Ramos (cell line): Measurements from ENCODE around the gene CDCP2.

Experiments used
- in situ Hi-C: fragments of 300-500 bp; cut with MboI; formaldehyde crosslinking; loops from one replicate; pipeline ENCODE4 v1.14.3; 2022; ENCODE audit warnings: low sequenced_read_pairs; ENCODE audit not compliant: unreplicated experiment

Gene CDCP2

DNA sequence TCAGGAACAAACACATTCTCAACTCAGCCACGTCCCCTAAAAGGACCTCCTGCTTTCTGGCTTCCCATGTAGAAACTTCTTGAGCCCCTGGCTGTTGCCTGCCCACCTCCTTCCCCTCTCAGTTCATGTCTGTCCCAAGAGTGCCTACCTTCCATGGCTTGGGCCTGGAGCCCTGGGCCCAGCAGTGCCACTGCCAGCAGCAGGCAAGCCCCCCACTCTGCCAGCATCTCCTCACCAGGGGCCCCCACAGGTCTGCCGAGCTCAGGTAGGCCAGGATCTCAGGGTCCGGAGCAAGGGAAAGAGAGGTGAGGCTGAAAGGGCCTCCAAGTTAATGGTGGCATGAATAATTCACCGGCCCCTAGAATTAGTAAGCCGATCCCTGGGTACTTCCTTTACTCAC is at the start of gene CDCP2:
CDCP2 (minus strand) TSS at position 305 of the 400 bp plus-strand sequence; CDS start at position 227, 78 bp downstream.
- in situ Hi-C loops = no loop called here

DNA sequence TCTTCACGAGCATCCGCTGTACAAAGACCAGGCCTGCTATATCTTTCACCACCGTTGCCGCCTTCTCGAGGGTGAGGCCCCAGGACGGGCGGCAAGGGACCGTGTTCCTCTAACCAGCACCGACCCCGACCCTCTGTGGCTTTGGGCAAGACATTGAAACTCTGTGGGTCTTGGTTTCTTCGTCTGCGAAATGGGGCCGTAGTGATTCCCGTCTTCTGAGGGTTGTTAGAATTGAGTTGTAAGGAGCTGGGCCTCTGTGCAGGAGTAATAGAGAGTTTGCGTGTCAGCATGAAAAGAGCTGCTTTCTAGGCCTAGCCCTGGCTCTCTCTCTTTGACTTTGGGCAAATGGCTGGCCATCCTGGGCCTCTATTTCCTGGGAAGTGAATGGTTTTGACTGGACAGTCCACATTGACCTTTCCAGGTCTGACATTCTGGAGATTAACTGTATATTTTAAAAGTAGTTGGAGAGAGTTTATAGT is 47.8 kb upstream of the CDCP2 start:
- in situ Hi-C loops = no loop called here

DNA sequence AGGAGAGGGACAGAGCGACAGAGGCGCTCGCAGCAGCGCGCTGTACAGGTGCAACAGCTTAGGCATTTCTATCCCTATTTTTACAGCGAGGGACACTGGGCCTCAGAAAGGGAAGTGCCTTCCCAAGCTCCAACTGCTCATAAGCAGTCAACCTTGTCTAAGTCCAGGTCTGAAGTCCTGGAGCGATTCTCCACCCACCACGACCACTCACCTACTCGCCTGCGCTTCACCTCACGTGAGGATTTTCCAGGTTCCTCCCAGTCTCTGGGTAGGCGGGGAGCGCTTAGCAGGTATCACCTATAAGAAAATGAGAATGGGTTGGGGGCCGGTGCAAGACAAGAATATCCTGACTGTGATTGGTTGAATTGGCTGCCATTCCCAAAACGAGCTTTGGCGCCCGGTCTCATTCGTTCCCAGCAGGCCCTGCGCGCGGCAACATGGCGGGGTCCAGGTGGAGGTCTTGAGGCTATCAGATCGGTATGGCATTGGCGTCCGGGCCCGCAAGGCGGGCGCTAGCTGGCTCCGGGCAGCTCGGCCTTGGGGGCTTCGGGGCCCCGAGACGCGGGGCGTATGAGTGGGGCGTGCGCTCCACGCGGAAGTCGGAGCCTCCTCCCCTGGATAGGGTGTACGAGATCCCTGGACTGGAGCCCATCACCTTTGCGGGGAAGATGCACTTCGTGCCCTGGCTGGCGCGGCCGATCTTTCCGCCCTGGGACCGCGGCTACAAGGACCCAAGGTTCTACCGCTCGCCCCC is 47.1 kb upstream of the CDCP2 start, which contains the start of the genes CYB5RL and MRPL37:
CYB5RL (minus strand) TSS at position 266 of the 754 bp plus-strand sequence. CDS start 4,414 bp downstream, outside the sequence.
MRPL37 (plus strand) TSS at position 403 of the 754 bp plus-strand sequence; CDS start at position 480, 77 bp downstream.
- in situ Hi-C loops = no loop called here

DNA sequence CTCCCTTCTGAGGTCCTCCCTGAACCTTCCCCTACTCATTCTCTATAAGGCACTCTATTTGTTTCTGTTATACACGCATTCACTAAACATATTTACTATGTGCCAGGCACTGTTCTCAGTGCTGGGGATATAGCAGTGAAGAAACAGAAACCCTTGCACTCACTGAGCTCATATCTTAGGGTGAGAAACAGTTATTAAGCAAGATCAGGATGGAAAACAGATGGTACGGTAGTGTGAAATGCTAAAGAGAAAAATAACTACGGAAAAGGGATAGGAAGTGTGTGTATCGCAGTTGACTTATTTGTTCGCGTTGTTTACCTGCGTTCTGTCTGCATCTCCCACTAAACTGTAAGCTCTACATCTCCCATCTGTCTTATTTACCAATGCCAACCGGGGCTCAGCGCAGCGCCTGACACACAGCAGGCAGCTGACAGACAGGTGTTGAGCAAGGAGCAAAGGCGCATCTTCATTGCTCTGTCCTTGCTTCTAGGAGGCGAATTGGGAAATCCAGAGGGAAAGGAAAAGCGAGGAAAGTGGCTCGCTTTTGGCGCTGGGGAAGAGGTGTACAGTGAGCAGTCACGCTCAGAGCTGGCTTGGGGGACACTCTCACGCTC is 46.5 kb upstream of the CDCP2 start:
- in situ Hi-C loops = no loop called here

DNA sequence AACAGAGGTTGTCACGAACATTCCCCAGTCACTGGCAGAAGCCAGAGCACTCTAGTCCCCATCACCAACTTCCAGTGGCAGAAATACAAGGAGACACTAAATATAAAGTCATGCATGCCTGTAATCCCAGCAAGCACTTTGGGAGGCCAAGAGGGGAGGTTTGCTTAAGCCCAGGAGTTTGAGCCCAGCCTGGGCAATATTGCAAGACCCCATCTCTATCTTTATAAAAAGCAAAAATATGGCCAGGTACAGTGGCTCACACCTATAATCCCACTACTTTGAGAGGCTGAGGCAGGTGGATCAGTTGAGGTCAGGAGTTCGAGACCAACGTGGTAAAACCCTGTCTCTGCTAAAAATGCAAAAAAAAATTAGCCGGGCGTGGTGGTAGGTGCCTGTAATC is 40.7 kb upstream of the CDCP2 start:
- in situ Hi-C loops = no loop called here

DNA sequence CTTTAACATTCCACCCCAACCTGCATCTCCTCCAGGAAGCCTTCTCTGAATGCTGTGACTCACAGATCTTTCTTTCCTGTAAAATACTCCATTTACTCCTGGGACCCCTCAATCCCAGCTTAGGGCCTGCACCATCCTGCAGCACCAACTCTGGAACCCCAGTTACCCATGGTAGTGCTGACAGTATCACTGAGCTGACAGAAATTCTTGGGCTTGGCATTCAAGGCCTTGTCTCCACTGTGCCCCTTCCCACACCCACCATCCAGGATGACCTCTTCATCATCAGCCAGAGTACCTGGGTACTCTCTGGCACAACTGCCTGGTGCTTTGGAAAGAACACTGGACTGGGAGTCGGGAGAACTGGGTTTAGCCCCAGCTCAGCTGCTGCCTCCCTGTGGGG is 38.7 kb upstream of the CDCP2 start:
- in situ Hi-C loops = no loop called here

DNA sequence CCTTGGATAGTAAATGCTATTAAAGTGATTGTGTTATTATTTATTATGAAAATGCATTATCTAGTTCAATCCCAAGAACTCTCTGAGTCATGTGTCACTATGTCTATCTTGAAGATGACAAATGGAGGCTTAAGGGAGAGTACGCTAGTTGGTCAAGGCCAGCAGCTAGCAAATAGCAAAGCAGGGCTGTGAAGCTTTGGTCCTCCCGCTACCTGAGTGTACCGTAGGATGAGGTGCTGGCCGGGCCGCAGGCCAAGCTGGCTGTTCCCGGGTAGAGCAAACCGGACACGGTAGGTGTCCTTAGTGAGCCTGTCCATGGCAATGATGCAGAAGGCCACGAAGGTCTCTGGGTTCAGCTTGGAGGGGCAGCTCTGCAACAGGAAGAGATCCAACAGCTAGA is 37.7 kb upstream of the CDCP2 start:
- in situ Hi-C loops = no loop called here

DNA sequence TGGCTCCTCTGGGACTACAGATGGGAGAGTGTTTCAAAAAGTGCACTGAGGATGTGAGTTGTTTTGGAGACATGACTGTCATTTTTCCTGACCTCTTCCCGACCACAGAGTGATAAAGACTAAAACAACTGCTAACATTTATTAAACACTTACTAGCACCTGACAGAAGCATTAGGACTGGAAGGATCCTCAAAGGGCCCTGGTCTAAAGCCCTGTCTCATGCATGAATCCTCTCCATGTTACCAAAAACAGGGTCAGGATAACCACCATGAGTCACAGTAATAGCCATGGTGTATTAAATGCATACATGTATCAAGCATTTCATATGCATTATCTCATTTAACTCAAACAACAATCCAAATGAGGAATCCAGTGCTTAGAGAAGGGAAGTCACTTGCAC is 35.5 kb upstream of the CDCP2 start:
- in situ Hi-C loops = no loop called here

DNA sequence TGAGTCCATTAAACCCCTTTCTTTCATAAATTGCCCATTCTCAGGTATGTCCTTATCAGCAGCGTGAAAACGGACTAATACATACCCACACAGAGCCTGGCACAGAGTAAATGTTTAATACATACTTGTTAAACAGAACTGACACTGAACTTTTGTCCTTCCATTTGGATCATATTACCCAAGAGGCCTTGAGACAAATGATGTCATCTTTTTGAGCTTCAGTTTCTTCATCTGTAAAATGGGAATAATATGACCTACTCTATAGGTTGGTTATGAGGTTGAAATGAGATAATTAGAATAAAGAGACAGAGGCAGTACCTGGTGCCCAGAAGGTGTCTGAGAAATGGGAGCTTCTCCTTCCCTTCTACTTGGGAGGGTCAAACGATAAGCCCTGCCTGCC is 33.3 kb upstream of the CDCP2 start:
- in situ Hi-C loops = no loop called here

DNA sequence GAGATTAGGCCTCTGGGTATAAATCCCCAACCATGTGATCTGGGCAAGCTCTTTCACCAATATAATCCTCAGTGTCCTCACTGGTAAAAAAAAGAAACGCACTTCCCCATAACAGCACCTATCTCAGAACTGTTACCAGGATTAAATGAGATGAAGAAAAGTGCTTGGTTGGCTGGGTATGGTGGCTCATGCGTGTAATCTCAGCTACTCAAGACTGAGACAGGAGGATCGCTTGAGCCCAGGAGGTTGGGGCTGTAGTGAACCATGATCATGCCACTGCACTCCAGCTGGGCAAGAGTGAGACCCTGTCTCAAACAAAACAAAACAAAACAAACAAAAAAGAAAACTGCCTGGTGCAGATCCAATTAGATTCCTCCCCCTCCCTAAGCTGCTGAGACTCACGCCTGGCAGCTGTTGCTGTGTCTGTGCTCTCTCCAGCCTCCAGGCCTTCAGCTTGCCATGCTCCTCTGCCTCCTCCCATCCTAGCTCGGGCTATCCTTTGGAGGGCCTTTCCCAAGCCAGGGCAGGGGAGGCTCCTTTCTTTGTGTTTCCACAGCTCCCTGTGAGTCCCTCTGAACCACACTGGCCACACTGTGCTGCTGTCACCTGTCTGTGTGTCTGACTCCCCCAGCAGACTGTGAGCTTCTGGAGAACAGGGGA is 28.0 kb upstream of the CDCP2 start:
- in situ Hi-C loops = no loop called here

DNA sequence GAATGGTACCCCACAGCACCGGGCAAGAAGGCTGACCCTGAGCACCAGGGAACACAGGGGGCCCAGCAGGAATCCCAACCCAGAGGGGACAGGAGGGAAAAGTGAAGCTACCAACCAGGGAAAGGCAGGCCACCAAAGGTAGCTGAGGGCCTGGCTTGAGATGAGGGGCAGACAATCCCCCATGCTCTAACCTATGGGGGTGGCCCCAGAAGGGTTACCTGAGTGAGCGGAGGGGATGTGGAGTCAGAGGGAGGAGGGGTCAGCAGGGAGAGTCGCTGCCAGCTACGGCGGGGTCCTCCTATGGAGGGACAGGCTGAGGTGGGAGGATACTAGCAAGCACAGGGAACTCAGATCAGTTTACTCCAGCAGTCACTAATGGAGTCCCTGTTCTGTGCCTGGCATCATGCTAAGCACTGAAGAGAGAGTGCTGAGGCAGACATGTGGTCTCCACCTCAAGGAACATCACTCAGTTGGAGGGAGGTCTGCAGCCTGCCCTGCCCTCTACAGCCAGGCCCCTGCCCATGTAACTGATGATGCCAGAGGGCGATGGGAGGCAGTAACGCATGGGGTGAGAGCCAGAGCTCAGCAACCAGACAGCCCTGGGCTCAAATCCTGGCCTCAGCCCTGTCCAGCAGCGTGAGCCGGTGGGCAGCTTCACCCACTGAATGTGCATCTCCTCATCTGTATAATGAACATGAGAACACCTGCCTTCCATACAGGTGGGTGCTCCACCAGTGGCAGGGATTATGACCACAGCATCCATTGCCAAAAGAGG is 25.7 kb upstream of the CDCP2 start:
- in situ Hi-C loops = no loop called here

DNA sequence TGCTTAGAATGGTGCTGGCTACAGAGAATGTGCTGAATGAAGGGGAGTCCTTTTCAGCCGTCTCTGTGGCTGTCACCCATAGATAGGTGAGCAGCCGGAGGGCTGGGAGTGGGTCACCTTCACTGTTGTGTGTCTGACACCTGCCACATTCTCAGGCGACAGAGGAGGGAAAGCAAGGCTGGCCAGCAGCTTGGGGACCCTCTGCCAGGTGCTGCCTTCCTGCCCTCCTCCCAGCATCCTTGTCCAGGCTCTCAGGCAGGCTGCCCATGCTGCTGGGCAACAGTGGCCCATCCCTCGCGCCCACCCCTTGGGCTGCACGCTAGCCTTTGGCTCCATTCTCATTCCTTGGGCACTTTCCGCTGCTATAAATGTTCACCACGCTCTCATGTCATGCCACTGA is 24.9 kb upstream of the CDCP2 start:
- in situ Hi-C loops = no loop called here

DNA sequence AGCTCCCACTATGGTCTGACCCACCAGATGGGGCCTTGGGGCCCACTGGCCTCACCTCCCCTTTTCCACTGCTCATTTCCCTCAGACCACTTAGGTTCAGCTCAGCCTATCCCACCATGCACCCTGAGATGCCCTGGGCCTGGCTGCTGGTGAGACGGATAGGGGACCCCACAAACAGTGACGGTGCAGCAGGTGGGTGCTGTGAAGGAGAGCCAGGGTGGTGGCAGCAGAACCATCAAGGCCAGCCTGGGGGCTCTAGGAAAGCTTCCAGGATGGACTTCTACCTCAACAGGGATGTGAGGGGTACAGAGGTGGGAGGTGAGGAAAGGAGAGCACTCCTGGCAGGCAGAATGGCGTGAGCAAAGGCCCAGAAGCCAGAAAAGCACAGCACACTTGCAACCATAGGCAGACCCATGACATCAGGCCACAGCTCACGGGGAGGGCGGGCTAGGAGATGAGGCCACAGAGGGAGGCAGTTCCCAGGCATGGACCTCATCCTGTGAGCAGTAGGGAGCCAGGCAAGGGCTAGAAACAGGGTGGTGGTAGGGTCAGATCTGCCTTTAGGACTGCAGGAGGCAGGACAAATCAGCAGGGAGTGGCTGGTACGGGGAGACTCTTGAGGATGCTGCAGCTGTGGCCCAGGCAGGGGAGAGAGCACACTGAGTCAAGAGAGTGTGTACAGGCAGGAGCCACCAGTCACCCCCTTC is 24.0 kb upstream of the CDCP2 start:
- in situ Hi-C loops = no loop called here

DNA sequence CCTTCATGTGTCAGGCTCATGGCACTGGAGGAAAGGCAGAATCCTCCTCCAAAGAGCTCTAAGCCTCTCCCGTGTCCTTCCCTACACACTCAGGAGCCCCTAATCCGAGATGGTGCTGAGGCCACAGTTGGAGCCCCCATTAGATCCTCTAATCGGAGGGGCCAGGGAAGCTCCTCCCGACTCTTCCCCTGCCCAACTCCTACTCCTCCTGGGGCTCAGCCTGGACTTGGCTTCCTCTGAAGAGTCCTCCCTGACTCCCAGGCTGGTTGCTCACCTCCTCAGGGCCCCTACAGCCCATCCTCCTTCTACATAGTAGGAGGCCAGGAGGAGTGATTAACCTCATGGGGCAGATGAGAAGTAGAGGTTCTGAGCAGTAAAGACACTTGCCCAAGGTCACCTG is 21.3 kb upstream of the CDCP2 start:
- in situ Hi-C loops = no loop called here

DNA sequence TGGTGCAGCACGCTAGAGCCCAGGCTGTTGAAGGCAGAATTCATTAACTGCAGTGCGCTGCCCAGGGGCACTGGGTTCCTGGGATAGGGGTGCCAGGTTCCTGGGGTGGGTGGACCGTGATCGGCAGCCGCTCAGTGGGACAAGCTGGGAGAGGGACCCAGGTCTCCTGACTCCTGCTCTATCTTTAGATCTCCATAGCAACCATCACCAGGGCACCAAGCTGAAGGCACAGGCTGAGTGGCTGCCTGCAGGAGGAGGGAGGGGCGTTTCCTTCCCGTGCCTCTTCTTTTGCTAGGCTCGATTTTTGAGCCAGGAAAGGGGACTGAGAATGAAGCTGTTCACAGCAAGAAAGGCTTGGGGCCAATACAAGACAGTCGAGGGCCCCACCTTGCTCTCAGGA is 20.9 kb upstream of the CDCP2 start:
- in situ Hi-C loops = no loop called here

DNA sequence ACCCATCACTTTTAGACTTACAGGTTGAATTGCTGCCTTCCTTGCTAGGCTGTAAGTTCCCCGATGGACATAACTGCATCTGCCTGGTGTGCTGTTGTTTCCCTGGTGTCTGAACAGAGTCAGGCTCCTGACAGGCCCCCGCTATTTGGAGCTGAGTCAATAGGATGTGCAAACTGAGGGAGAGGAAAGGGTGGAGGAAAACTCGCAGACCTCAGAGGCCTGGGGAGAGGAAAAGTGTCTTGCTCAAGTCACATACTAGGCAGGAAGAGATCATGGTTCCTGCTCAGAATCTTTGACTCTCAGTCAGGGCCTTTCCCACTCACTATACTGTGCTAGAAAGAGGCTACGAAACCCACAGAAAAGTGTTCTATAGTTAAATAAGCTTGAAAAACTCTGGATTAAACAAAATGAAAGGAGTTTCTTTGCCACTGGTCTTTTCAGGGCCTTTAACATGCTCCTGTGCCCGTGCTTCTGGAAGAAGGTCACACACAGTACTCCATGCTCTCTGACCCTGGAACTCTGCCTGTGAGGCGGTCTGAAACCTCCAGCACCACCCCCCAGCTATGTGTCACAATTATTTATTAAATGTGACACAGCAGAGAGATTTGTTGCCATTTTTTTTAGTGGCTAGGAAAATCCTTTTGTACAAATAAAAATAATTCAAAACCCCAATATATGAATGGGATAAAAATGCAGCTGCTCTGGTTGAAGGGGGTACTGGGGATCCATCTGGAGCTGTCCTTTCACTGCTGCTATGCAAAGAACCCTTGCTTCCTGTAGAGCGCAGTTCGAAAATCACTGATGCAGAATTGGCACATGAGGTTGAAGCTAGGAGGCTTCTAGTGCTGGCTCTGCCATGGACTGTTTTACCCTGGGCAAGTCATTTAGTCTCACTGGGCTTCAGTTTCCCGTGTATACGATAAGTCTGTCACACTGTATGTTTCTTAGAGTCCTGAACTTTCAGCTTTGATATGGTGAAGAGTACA is 20.1 kb upstream of the CDCP2 start:
- in situ Hi-C loops = no loop called here

DNA sequence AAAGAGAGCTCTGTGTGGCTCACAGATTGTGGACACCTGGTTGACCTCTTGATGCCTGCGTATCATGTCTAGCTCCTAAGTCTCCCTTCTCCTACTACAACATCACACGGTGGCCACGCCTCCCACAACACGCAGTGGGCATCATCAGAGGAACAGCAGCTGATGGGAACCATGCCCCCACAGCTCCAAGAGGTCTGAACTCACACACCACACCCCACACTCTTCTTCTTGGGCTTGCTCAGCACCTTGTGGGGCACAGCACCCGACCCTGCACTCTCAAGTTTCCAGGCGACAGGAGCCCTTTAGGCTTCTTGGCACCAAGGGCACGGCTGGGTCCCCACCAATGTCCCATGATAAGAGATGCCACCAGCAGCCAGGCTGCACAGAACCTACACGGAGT is 18.8 kb upstream of the CDCP2 start:
- in situ Hi-C loops = no loop called here

DNA sequence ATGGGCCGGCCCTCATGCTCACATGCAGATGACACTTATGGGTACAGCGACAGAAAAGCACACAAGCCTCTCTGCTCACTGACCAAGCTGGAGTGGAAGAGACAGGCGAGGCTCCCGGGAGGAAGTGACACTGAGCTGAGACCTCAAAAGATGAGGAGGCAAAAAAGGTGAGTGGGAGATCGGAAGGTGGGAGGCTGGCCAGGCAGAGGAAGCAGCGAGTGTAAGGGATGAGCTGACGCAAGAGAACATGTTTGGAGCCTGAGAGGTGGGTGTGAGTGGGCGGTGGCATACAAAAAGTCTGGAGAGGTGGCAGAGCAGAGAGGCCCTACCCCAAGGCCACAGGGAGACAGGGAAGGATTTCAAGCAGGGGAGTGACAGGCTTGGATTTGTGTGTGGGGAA is 18.2 kb upstream of the CDCP2 start:
- in situ Hi-C loops = no loop called here

DNA sequence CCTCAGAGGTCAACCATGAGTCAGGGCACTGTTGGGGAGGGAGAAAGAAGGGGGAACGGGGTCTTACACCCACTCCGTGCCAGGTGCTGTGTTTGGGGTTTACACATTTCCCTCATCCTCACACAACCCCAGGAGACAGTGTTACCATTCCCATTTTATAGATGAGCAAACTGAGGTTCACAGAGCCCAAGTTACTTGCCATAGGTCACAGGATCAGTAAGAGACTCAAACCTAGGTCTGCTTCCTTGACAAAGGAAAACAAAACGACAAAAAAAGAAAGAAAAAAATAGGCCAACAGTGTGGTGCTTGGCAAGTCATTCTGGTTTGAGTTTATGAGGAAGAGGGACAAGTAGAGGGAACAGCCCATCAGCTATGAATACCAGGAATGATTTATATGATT is 16.3 kb upstream of the CDCP2 start:
- in situ Hi-C loops = no loop called here
